Uterus (tissue), 4 donors: ENCODE data around the gene RABGAP1L. TPM values are rescaled to one million over a fixed set of nuclear protein-coding genes. Genes with fewer than 3 reads are reported as not detected.

ENCODE experiments used
- DNase-seq, 2 donors: peaks; one replicate each; pipeline ENCODE4 v3.0.0-alpha.2; 2019 to 2020
- H3K27ac ChIP-seq, 2 donors: fragments of 200-600 bp; sonication (generic); 1 replicate in 1 of 2; 2 replicates in 1 of 2; pipeline ENCODE4 v1.5.1; 2016 to 2018
- H3K27me3 ChIP-seq, 2 donors: fragments of 200-600 bp; sonication (generic); one replicate each; pipeline ENCODE4 v1.5.1; 2018 to 2019; ENCODE audit warnings: control low read depth in 1 of 2
- H3K36me3 ChIP-seq, 2 donors: fragments of 200-600 bp; sonication (generic); one replicate each; pipeline ENCODE4 v1.5.1; 2019; ENCODE audit warnings: control low read depth in 1 of 2
- H3K4me1 ChIP-seq, 2 donors: fragments of 200-600 bp; sonication (generic); one replicate each; pipeline ENCODE4 v1.5.1; 2018 to 2019; ENCODE audit warnings: control low read depth in 1 of 2
- H3K4me3 ChIP-seq, 2 donors: fragments of 200-600 bp; sonication (generic); 1 replicate in 1 of 2; 2 replicates in 1 of 2; pipeline ENCODE4 v1.5.1; 2018 to 2019; ENCODE audit warnings: mild to moderate bottlenecking in 1 of 2
- H3K9me3 ChIP-seq, 2 donors: fragments of 200-600 bp; sonication (generic); one replicate each; pipeline ENCODE4 v1.5.1; 2019; ENCODE audit warnings: control low read depth in 1 of 2
- CTCF ChIP-seq, 4 experiments: fragments of 200-600 bp in 2 of 4; fragments of 450-650 bp in 2 of 4; sonication (generic) in 2 of 4; IDR thresholded peaks; one replicate each; pipeline ENCODE4 v1.5.1; 2016 to 2019; ENCODE audit warnings: antibody characterized with exemption in 4 of 4, mild to moderate bottlenecking in 2 of 4, moderate library complexity in 1 of 4
- POLR2A ChIP-seq, 2 donors: fragments of 450-650 bp; IDR thresholded peaks; one replicate each; pipeline ENCODE4 v1.6.1; 2016; ENCODE audit warnings: antibody characterized with exemption in 2 of 2, mild to moderate bottlenecking in 1 of 2, moderate library complexity in 1 of 2
- intact Hi-C: fragments of 100-400 bp; cut with DNase I; formaldehyde crosslinking; loops from one replicate; pipeline ENCODE4 v1.15.1; 2023; ENCODE audit warnings: low total_unique reads
- total RNA-seq, 4 donors: library from RNA; depleted of rRNA in 3 of 4; stranded (reverse); fragments of >200 nt in 3 of 4; gene quantifications; one replicate each; pipeline versions ENCODE4 v1.1.0 to v1.2.4, GENCODE V29; 2014 to 2023
- donor health status: DM: yes; HTN: yes; CAD: no.

RABGAP1L gene
- total RNA-seq, 4 donors from 2014 or later = 19.1 to 93.7 (median 35.1) TPM

GRCh38 chr1:174719194-174719593, 559.9 kb downstream of the RABGAP1L start:
- H3K4me3 ChIP-seq = no peak overlapping the region
- no peaks in the 10 kb centered on the region for H3K36me3 ChIP-seq
- H3K9me3 ChIP-seq = no peaks in the 10 kb centered on the region
- TF ChIP-seq POLR2A (IDR thresholded peaks at IDR 0.05) (no peak), CTCF (IDR thresholded peaks at IDR 0.05) (no peak)
- intact Hi-C loops = no loop called here
- no peaks in the 10 kb centered on the region for H3K4me1 ChIP-seq
- H3K27me3 ChIP-seq = no peaks in the 10 kb centered on the region
- no peak overlapping the region for H3K27ac ChIP-seq
- DNase-seq = no peak

GRCh38 chr1:174720618-174721017, 561.3 kb downstream of the RABGAP1L start:
- DNase-seq = no peak
- Histone ChIP-seq H3K9me3 (no peaks in the 10 kb centered on the region), H3K27me3 (no peaks in the 10 kb centered on the region), H3K27ac (no peak overlapping the region), H3K4me1 (no peaks in the 10 kb centered on the region), H3K4me3 (no peak overlapping the region), H3K36me3 (no peaks in the 10 kb centered on the region)
- TF ChIP-seq POLR2A (IDR thresholded peaks at IDR 0.05) (no peak), CTCF (IDR thresholded peaks at IDR 0.05) (no peak)
- intact Hi-C loops = no loop called here

- intact Hi-C loops = no loop called here
- H3K4me3 ChIP-seq = no peak overlapping the region
- TF ChIP-seq POLR2A (IDR thresholded peaks at IDR 0.05) (no peak), CTCF (IDR thresholded peaks at IDR 0.05) (no peak)
- H3K4me1 ChIP-seq = no peaks in the 10 kb centered on the region
- H3K27me3 ChIP-seq = no peaks in the 10 kb centered on the region
- H3K36me3 ChIP-seq = no peaks in the 10 kb centered on the region
- H3K27ac ChIP-seq = no peak overlapping the region
- H3K9me3 ChIP-seq = no peaks in the 10 kb centered on the region
- DNase-seq = no peak
Measured at GRCh38 chr1:174721246-174721645, 561.9 kb downstream of the RABGAP1L start.

GRCh38 chr1:174723816-174724215, 564.5 kb downstream of the RABGAP1L start:
- H3K27me3 ChIP-seq = no peaks in the 10 kb centered on the region
- H3K27ac ChIP-seq = no peak overlapping the region
- intact Hi-C loops = no loop called here

GRCh38 chr1:174724219-174724618, 564.9 kb downstream of the RABGAP1L start:
- no peaks in the 10 kb centered on the region for H3K9me3 ChIP-seq
- H3K4me3 ChIP-seq = no peak overlapping the region
- TF ChIP-seq POLR2A (IDR thresholded peaks at IDR 0.05) (no peak), CTCF (IDR thresholded peaks at IDR 0.05) (no peak)
- intact Hi-C loops = no loop called here
- no peaks in the 10 kb centered on the region for H3K27me3 ChIP-seq
- no peaks in the 10 kb centered on the region for H3K36me3 ChIP-seq
- DNase-seq = no peak
- no peak overlapping the region for H3K27ac ChIP-seq
- no peaks in the 10 kb centered on the region for H3K4me1 ChIP-seq

More at GRCh38 chr1:174723816-174724215, 564.5 kb downstream of the RABGAP1L start:
- no peak for DNase-seq
- Histone ChIP-seq H3K4me1 (no peaks in the 10 kb centered on the region), H3K9me3 (no peaks in the 10 kb centered on the region), H3K36me3 (no peaks in the 10 kb centered on the region), H3K4me3 (no peak overlapping the region)
- TF ChIP-seq CTCF (IDR thresholded peaks at IDR 0.05) (no peak), POLR2A (IDR thresholded peaks at IDR 0.05) (no peak)
